A673 (cell line): ENCODE data around the gene RUNX2. TPM values are rescaled to one million over a fixed set of nuclear protein-coding genes. Genes with fewer than 3 reads are reported as not detected.

ENCODE experiments used
- BruUV-seq: library from RNA; stranded (reverse); fragments of 400-500 nt; replicated peaks from 2 replicates; lab custom pipeline; 2021; lab: Mats Ljungman, UMichigan
- CTCF ChIA-PET: fragments of 300-600 bp; sonication (Branson Sonifier 250); formaldehyde crosslinking; loops from one replicate; lab custom pipeline; 2022; ENCODE audit warnings: antibody characterized with exemption; lab: Charles Lee
- POLR2A ChIA-PET: fragments of 300-600 bp; sonication (Branson Sonifier 250); formaldehyde crosslinking; loops from one replicate; lab custom pipeline; 2022; ENCODE audit warnings: antibody characterized with exemption; ENCODE audit not compliant: low non-redundant PET; lab: Charles Lee
- DNase-seq: peaks from one replicate; pipeline ENCODE4 v3.0.0-alpha.2; 2015; ENCODE audit warnings: low spot score
- H3K27ac ChIP-seq: fragments of 200-600 bp; sonication (generic); 2 replicates; pipeline ENCODE4 v1.5.1; 2016; ENCODE audit warnings: mixed run types, low read depth, mild to moderate bottlenecking, mixed read lengths, antibody characterized with exemption, low read length; ENCODE audit not compliant: poor library complexity, severe bottlenecking
- H3K27me3 ChIP-seq: fragments of 200-600 bp; sonication (generic); replicated peaks from 2 replicates; pipeline ENCODE4 v1.6.1; 2017; ENCODE audit warnings: mixed run types, low read depth, mild to moderate bottlenecking, mixed read lengths, antibody characterized with exemption, low read length; ENCODE audit not compliant: insufficient read depth, poor library complexity
- H3K36me3 ChIP-seq: fragments of 200-600 bp; sonication (generic); 2 replicates; pipeline ENCODE4 v1.6.1; 2016; ENCODE audit warnings: mixed run types, mild to moderate bottlenecking, mixed read lengths, antibody characterized with exemption, low read length; ENCODE audit not compliant: insufficient read depth, poor library complexity, severe bottlenecking
- H3K4me1 ChIP-seq: fragments of 200-600 bp; sonication (generic); 2 replicates; pipeline ENCODE4 v1.6.1; 2017; ENCODE audit warnings: mixed run types, mild to moderate bottlenecking, mixed read lengths, antibody characterized with exemption, low read length; ENCODE audit not compliant: insufficient read depth, poor library complexity, severe bottlenecking
- H3K4me3 ChIP-seq: fragments of 200-600 bp; sonication (generic); 2 replicates; pipeline ENCODE4 v1.5.1; 2016; ENCODE audit warnings: low read depth, mixed run types, mild to moderate bottlenecking, mixed read lengths, low read length; ENCODE audit not compliant: poor library complexity, severe bottlenecking
- H3K9me3 ChIP-seq: fragments of 200-600 bp; sonication (generic); 2 replicates; pipeline ENCODE4 v1.6.1; 2016; ENCODE audit warnings: mixed run types, low read depth, mild to moderate bottlenecking, mixed read lengths, antibody characterized with exemption, low read length; ENCODE audit not compliant: poor library complexity, severe bottlenecking
- EZH2 ChIP-seq: fragments of 200-600 bp; sonication (generic); IDR thresholded peaks from 2 replicates; pipeline ENCODE4 v1.6.1; 2017; ENCODE audit warnings: borderline replicate concordance, low read depth, mild to moderate bottlenecking, mixed read lengths, antibody characterized with exemption, low read length; ENCODE audit not compliant: poor library complexity, severe bottlenecking
- intact Hi-C: fragments of 100-400 bp; cut with micrococcal nuclease; formaldehyde crosslinking; loops from one replicate; pipeline ENCODE4 v1.10.0; 2022; ENCODE audit not compliant: unreplicated experiment
- total RNA-seq: library from RNA; stranded (reverse); gene quantifications from 2 replicates; pipeline ENCODE4 v1.2.3, GENCODE V29; 2021
- TF ChIP-seq, protein P1 (sequence below): fragments of 300-800, 200-600 bp; sonication (generic); conservative IDR thresholded peaks from 2 replicates; pipeline ENCODE4 v1.5.1; 2017; ENCODE audit warnings: low read depth, mild to moderate bottlenecking, antibody characterized with exemption, low read length, moderate library complexity, mixed read lengths

Gene RUNX2
- total RNA-seq, 1 experiment from 2014 or later = 4.9 TPM

GRCh38 chr6:45365036-45365435 lies 36.9 kb downstream of the RUNX2 start:
- intact Hi-C loops = no loop called here
- Histone ChIP-seq H3K4me3 (no peak overlapping the region), H3K9me3 (no peaks in the 10 kb centered on the region), H3K4me1 (no peaks in the 10 kb centered on the region), H3K27me3 (no peaks in the 10 kb centered on the region), H3K27ac (no peak overlapping the region), H3K36me3 (no peaks in the 10 kb centered on the region)
- ChIA-PET CTCF (no interaction called here), POLR2A (no interaction called here)
- no peak for TF ChIP-seq EZH2
- TF ChIP-seq, protein P1, sequence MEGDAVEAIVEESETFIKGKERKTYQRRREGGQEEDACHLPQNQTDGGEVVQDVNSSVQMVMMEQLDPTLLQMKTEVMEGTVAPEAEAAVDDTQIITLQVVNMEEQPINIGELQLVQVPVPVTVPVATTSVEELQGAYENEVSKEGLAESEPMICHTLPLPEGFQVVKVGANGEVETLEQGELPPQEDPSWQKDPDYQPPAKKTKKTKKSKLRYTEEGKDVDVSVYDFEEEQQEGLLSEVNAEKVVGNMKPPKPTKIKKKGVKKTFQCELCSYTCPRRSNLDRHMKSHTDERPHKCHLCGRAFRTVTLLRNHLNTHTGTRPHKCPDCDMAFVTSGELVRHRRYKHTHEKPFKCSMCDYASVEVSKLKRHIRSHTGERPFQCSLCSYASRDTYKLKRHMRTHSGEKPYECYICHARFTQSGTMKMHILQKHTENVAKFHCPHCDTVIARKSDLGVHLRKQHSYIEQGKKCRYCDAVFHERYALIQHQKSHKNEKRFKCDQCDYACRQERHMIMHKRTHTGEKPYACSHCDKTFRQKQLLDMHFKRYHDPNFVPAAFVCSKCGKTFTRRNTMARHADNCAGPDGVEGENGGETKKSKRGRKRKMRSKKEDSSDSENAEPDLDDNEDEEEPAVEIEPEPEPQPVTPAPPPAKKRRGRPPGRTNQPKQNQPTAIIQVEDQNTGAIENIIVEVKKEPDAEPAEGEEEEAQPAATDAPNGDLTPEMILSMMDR = no peak
- no peak for DNase-seq
- BruUV-seq = no TSS peak

- H3K27me3 ChIP-seq = no peaks in the 10 kb centered on the region
- no peak for TF ChIP-seq EZH2
- TF ChIP-seq, protein P1 = no peak
- H3K27ac ChIP-seq = no peak overlapping the region
- H3K36me3 ChIP-seq = no peaks in the 10 kb centered on the region
- intact Hi-C loops = no loop called here
- no peaks in the 10 kb centered on the region for H3K9me3 ChIP-seq
- DNase-seq = no peak
- CTCF ChIA-PET = no interaction called here
- no peaks in the 10 kb centered on the region for H3K4me1 ChIP-seq
- no TSS peak for BruUV-seq
- POLR2A ChIA-PET = no interaction called here
- no peak overlapping the region for H3K4me3 ChIP-seq
These were observed 38.4 kb downstream of the RUNX2 start for GRCh38 chr6:45366534-45366933.

GRCh38 chr6:45367999-45368398 lies 39.9 kb downstream of the RUNX2 start:
- TF ChIP-seq, protein P1 = no peak
- intact Hi-C loops = no loop called here
- POLR2A ChIA-PET = no interaction called here

More at GRCh38 chr6:45367999-45368398, 39.9 kb downstream of the RUNX2 start:
- DNase-seq = no peak
- Histone ChIP-seq H3K36me3 (no peaks in the 10 kb centered on the region), H3K27ac (no peak overlapping the region), H3K9me3 (no peaks in the 10 kb centered on the region), H3K27me3 (no peaks in the 10 kb centered on the region), H3K4me1 (no peaks in the 10 kb centered on the region), H3K4me3 (no peak overlapping the region)
- no TSS peak for BruUV-seq
- CTCF ChIA-PET = no interaction called here
